GM12872 (cell line): ENCODE results near the gene ADAMTS9.

ENCODE experiments used
- CTCF ChIP-seq: IDR thresholded peaks from 3 replicates; pipeline ENCODE4 v1.5.1; 2011; ENCODE audit warnings: low read depth, mild to moderate bottlenecking, low read length, moderate library complexity; ENCODE audit not compliant: insufficient read depth

The ADAMTS9 gene

GRCh38 chr3:64659617-64659978 lies 28.2 kb downstream of the ADAMTS9 start:
- no peak for TF ChIP-seq CTCF

- no peak for TF ChIP-seq CTCF
Measured at GRCh38 chr3:64658001-64658400, 29.8 kb downstream of the ADAMTS9 start.

- no peak for TF ChIP-seq CTCF
Measured at GRCh38 chr3:64656544-64656943, 31.3 kb downstream of the ADAMTS9 start.

GRCh38 chr3:64655160-64655559 lies 32.6 kb downstream of the ADAMTS9 start:
- TF ChIP-seq CTCF, result no peak

- no peak for TF ChIP-seq CTCF
Measured at GRCh38 chr3:64654013-64654412, 33.8 kb downstream of the ADAMTS9 start.

GRCh38 chr3:64653101-64653500 lies 34.7 kb downstream of the ADAMTS9 start:
- no peak for TF ChIP-seq CTCF

- TF ChIP-seq CTCF, result no peak
Measured at GRCh38 chr3:64651741-64652241, 36.0 kb downstream of the ADAMTS9 start.

GRCh38 chr3:64651303-64651702 lies 36.5 kb downstream of the ADAMTS9 start:
- TF ChIP-seq CTCF, result no peak
